GM04503 (cell line): ENCODE results near the gene HERC4.
"Not testable (repeated sequence)": the region's sequence is repeated elsewhere in the genome, so short reads cannot be mapped to it uniquely, and the experiment has no call there.

ENCODE experiments used
- DNase-seq: peaks from one replicate; pipeline ENCODE4 v3.0.0-alpha.2; 2012; ENCODE audit warnings: low read depth

Gene HERC4

DNA sequence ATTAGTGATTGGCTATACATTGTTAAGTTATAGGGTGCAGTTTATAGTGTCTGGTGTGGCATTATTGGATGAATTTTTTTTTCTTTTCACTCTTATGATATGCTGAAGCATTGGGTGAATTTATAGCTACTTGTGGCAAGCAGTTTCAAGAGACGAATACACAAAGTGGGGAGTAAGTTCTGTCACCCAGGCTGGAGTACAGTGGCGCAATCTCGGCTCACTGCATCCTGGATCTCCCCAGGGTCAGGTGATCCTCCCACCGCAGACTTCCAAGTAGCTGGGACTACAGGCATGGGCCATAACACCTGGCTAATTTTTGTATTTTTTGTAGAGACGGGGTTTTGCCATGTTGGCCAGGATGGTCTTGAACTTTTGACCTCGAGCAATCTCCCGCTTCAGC, 196.9 kb downstream of the HERC4 start:
- no peak for DNase-seq

GRCh38 chr10:67877421-67877820, 197.7 kb downstream of the HERC4 start:
- DNase-seq: not testable (repeated sequence)

DNA sequence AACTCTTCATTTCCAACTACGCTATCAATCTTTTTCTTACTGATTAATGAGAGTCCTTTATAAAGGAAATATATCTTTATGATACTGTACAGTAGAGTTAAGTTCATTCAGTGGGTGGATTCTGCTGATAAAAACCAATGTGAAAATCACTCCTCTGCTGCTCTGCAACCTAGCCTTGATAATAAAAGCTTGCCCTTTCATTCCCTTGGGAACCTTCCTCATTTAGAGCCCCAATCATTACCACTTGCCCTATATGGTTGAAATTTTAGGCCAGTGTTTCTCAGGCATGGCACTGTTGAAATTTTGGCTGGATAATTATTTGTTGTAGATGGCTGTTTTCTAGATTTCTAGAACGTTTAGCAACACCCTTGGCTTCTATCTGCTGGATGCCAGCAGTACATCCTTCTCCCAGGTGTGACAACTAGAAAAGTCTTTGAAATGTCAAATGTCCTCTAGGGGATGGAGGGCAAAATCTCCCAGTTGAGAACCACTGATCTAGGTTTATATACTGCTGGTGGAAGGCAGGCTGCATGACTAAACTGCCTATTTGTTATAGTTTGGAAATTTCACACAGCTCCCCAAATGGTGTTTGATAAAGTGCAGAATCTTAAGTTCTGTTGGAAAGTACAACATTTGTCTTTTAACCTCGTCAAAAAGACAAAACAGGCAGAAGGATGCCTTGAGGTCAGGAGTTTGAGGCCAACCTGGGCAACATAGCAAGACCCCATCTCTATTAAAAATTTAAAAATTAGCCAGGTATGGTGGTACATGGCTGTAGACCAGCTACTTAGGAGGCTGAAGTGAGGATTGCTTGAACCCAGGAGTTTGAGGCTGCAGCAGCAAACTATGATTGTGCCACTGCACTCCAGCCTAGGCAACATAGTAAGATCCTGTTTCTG, 199.5 kb downstream of the HERC4 start:
- no peak for DNase-seq
